Sigmoid colon (tissue), 7 donors: ENCODE results near the gene CLEC7A. TPM values are rescaled to one million over a fixed set of nuclear protein-coding genes. Genes with fewer than 3 reads are reported as not detected.

ENCODE experiments used
- DNase-seq: peaks from one replicate; pipeline ENCODE4 v3.0.0-alpha.2; 2019
- H3K27ac ChIP-seq, 4 donors: fragments of 200-600 bp; sonication (generic); one replicate each; pipeline ENCODE4 v1.5.1; 2016 to 2019; ENCODE audit warnings: mild to moderate bottlenecking in 1 of 4
- H3K27me3 ChIP-seq, 3 donors: fragments of 200-600 bp; sonication (generic); one replicate each; pipeline ENCODE4 v1.5.1; 2019; ENCODE audit warnings: mild to moderate bottlenecking in 1 of 3
- H3K36me3 ChIP-seq, 4 donors: fragments of 200-600 bp; sonication (generic); one replicate each; pipeline ENCODE4 v1.5.1; 2016 to 2019
- H3K4me1 ChIP-seq, 4 donors: fragments of 200-600 bp; sonication (generic); one replicate each; pipeline ENCODE4 v1.5.1; 2017 to 2019
- H3K4me3 ChIP-seq, 4 donors: fragments of 200-600 bp; sonication (generic); one replicate each; pipeline ENCODE4 v1.5.1; 2017 to 2019; ENCODE audit warnings: mild to moderate bottlenecking in 2 of 4, moderate library complexity in 1 of 4
- H3K9me3 ChIP-seq, 4 donors: fragments of 200-600 bp in 3 of 4; sonication (generic) in 3 of 4; one replicate each; pipeline versions ENCODE4 v1.5.1 to v1.6.1; 2013 to 2019
- CTCF ChIP-seq, 4 experiments: fragments of 450-650 bp in 3 of 4; fragments of 200-600 bp in 1 of 4; IDR thresholded peaks; one replicate each; pipeline ENCODE4 v1.5.1; 2016 to 2019; ENCODE audit warnings: antibody characterized with exemption in 4 of 4, mild to moderate bottlenecking in 3 of 4, moderate library complexity in 2 of 4
- EP300 ChIP-seq, 4 donors: sonication (generic); formaldehyde crosslinking; IDR thresholded peaks; one replicate each; pipeline ENCODE4 v1.6.1; 2017; ENCODE audit warnings: antibody characterized with exemption in 4 of 4
- POLR2A ChIP-seq, 2 donors: fragments of 450-650 bp; IDR thresholded peaks; one replicate each; pipeline ENCODE4 v1.6.1; 2016; ENCODE audit warnings: antibody characterized with exemption in 2 of 2, mild to moderate bottlenecking in 2 of 2, moderate library complexity in 2 of 2
- POLR2AphosphoS5 ChIP-seq, 4 donors: sonication (generic); formaldehyde crosslinking; IDR thresholded peaks; one replicate each; pipeline ENCODE4 v1.6.1; 2017; ENCODE audit warnings: antibody characterized with exemption in 4 of 4
- WGBS, 2 donors: extraction: QIAGEN DNeasy Blood & Tissue Kit; methylation state at CpG; one replicate each; pipeline ENCODE4 v1.1.7; 2013; 5-methylcytosine and 5-hydroxymethylcytosine counted together
- intact Hi-C: fragments of 100-400 bp; cut with DNase I; formaldehyde crosslinking; loops from one replicate; pipeline ENCODE4 v1.15.1; 2023
- polyA plus RNA-seq, 3 donors: library from polyadenylated mRNA; stranded (reverse); fragments of 200-250 nt; gene quantifications; one replicate each; pipeline ENCODE4 v1.2.3, GENCODE V29; 2013
- total RNA-seq, 4 donors: library from RNA; depleted of rRNA; stranded (reverse); fragments of >200 nt; gene quantifications; one replicate each; pipeline ENCODE4 v1.1.0, GENCODE V29; 2016
- donor health status: healthy with polysubstance abuse.
- donor health status: Bipolar disorder and iron deficiency.
- donor health status: healthy.

The CLEC7A gene
- total and polyA plus RNA-seq, 7 donors: 1.8 to 11.1 (median 8.9) TPM

GRCh38 chr12:10158406-10158805 lies 28.4 kb upstream of the CLEC7A start:
- no peak for DNase-seq
- intact Hi-C loops: no loop called here
- Histone ChIP-seq H3K4me1 (peaks cover 0 to 25% (median 8%) of the 10 kb centered on the region in 4 donors), H3K9me3 (no peaks in the 10 kb centered on the region), H3K4me3 (no peak overlapping the region), H3K27me3 (no peaks in the 10 kb centered on the region), H3K36me3 (no peaks in the 10 kb centered on the region), H3K27ac (no peak overlapping the region)
- WGBS, 2 donors: 79 to 85% methylated on average over 2 of the region's 2 CpGs
- TF ChIP-seq EP300 (IDR thresholded peaks at IDR 0.05) (no peak), POLR2AphosphoS5 (IDR thresholded peaks at IDR 0.05) (no peak), CTCF (IDR thresholded peaks at IDR 0.05) (no peak), POLR2A (IDR thresholded peaks at IDR 0.05) (no peak)

GRCh38 chr12:10155966-10156365 lies 26.0 kb upstream of the CLEC7A start:
- no peak for DNase-seq
- no peak overlapping the region for H3K4me3 ChIP-seq
- peaks cover 0 to 29% (median 15%) of the 10 kb centered on the region in 4 donors for H3K4me1 ChIP-seq
- H3K27ac ChIP-seq: no peak overlapping the region
- H3K9me3 ChIP-seq: no peaks in the 10 kb centered on the region
- no peaks in the 10 kb centered on the region for H3K27me3 ChIP-seq
- TF ChIP-seq CTCF (IDR thresholded peaks at IDR 0.05): no peak
- no peak for TF ChIP-seq POLR2AphosphoS5 (IDR thresholded peaks at IDR 0.05)
- no peak for TF ChIP-seq EP300 (IDR thresholded peaks at IDR 0.05)
- no peak for TF ChIP-seq POLR2A (IDR thresholded peaks at IDR 0.05)
- intact Hi-C loops: no loop called here
- WGBS, 2 donors: 78 to 84% methylated on average over 3 of the region's 3 CpGs
- H3K36me3 ChIP-seq: no peaks in the 10 kb centered on the region

GRCh38 chr12:10154145-10154496 lies 24.1 kb upstream of the CLEC7A start:
- Histone ChIP-seq H3K4me1 (peaks cover 0 to 14% (median 10%) of the 10 kb centered on the region in 4 donors), H3K27ac (peak overlapping the region; percentile 77 to 88 (median 82)), H3K4me3 (peak overlapping the region in 3 of 4 donors; percentile 49 to 60 (median 52)), H3K36me3 (no peaks in the 10 kb centered on the region), H3K9me3 (no peaks in the 10 kb centered on the region), H3K27me3 (no peaks in the 10 kb centered on the region)
- 57 to 71% methylated on average over 6 of the region's 6 CpGs for WGBS, 2 donors
- no peak for DNase-seq
- TF ChIP-seq EP300 (IDR thresholded peaks at IDR 0.05): no peak
- no peak for TF ChIP-seq CTCF (IDR thresholded peaks at IDR 0.05)
- TF ChIP-seq POLR2A (IDR thresholded peaks at IDR 0.05): no peak
- TF ChIP-seq POLR2AphosphoS5 (IDR thresholded peaks at IDR 0.05): no peak
- intact Hi-C loops: no loop called here

- Histone ChIP-seq H3K36me3 (no peaks in the 10 kb centered on the region), H3K27ac (peak overlapping the region; percentile 77 to 88 (median 82)), H3K4me1 (peaks cover 0 to 14% (median 10%) of the 10 kb centered on the region in 4 donors), H3K27me3 (no peaks in the 10 kb centered on the region), H3K9me3 (no peaks in the 10 kb centered on the region), H3K4me3 (peak overlapping the region; percentile 22 to 60 (median 50))
- intact Hi-C loops: loop anchor here (1.0 kb wide), 1 partner anchor 37 kb away; no protein-coding TSS in a partner anchor
- WGBS, 2 donors: 4 to 11% methylated on average over 46 of the region's 46 CpGs
- TF ChIP-seq POLR2AphosphoS5 (IDR thresholded peaks at IDR 0.05): peak in 3 of 4 donors; percentile 24 to 47 (median 43)
- peak; percentile 54 to 83 (median 74) for TF ChIP-seq CTCF (IDR thresholded peaks at IDR 0.05)
- TF ChIP-seq EP300 (IDR thresholded peaks at IDR 0.05): no peak
- no peak for TF ChIP-seq POLR2A (IDR thresholded peaks at IDR 0.05)
- DNase-seq: peak; percentile 88
These were observed 23.5 kb upstream of the CLEC7A start for GRCh38 chr12:10153271-10154144.
